ENCODE measurements around the gene TNFSF13. TPM values are rescaled to one million over a fixed set of nuclear protein-coding genes. Genes with fewer than 3 reads are reported as not detected.

Gene TNFSF13
- polyA plus RNA-seq, 1 donor (not counting 4 experiments of a cell fraction or from before 2014, with no cell fraction given) = 3.9 TPM

- dilution Hi-C loops (cut with MboI; ENCODE audit: extremely low pct_ligation_motif_present, low sequenced_read_pairs) = no loop called here
- FAIRE-seq = no peak
- no peak overlapping the region for H3K9ac ChIP-seq (ENCODE audit: control insufficient read depth, extremely low read depth, insufficient read depth, low read length)
Observed at GRCh38 chr17:7551396-7551795, 7.2 kb upstream of the TNFSF13 start.

GRCh38 chr17:7552621-7553051, 5.9 kb upstream of the TNFSF13 start:
- TF ChIP-seq CTCF (optimal IDR thresholded peaks at IDR 0.05 in 1 of 3, IDR thresholded peaks at IDR 0.05 in 1 of 3, conservative IDR thresholded peaks at IDR 0.05 in 1 of 3; ENCODE audit: extremely low read depth in 1 of 3, insufficient read depth in 2 of 3, low read length in 3 of 3) = no peak
- TF ChIP-seq EZH2 (IDR thresholded peaks at IDR 0.05; ENCODE audit: low read length) = no peak
- H3K36me3 ChIP-seq (ENCODE audit: control insufficient read depth in 2 of 2, extremely low read depth in 1 of 2, insufficient read depth in 2 of 2, low read length in 2 of 2) = no peaks in the 10 kb centered on the region
- H2AFZ ChIP-seq (ENCODE audit: control insufficient read depth, low read length) = no peak overlapping the region
- no peaks in the 10 kb centered on the region for H4K20me1 ChIP-seq (ENCODE audit: control insufficient read depth, extremely low read depth, insufficient read depth, low read length)
- DNase-seq (ENCODE audit: low read depth, low spot score) = no peak
- no peak overlapping the region for H3K4me2 ChIP-seq (ENCODE audit: control insufficient read depth, extremely low read depth, insufficient read depth, low read depth, low read length)
- no peaks in the 10 kb centered on the region for H3K9me3 ChIP-seq (ENCODE audit: control insufficient read depth, low read depth, low read length)
- no peak overlapping the region for H3K27ac ChIP-seq (ENCODE audit: control insufficient read depth, insufficient read depth, low read length)
- no peaks in the 10 kb centered on the region for H3K27me3 ChIP-seq (ENCODE audit: control insufficient read depth, extremely low read depth, insufficient read depth, low read length)
- FAIRE-seq = no peak
- no peaks in the 10 kb centered on the region for H3K9me1 ChIP-seq (ENCODE audit: control insufficient read depth, extremely low read depth, insufficient read depth, low read length)
- no peak overlapping the region for H3K9ac ChIP-seq (ENCODE audit: control insufficient read depth, extremely low read depth, insufficient read depth, low read length)
- peaks cover 8% of the 10 kb centered on the region for H3K4me1 ChIP-seq (ENCODE audit: control insufficient read depth, extremely low read depth, insufficient read depth, low read length)
- H3K4me3 ChIP-seq (ENCODE audit: control insufficient read depth in 2 of 3, extremely low read depth in 1 of 3, insufficient read depth in 2 of 3, low read depth in 1 of 3, low read length in 3 of 3) = no peak overlapping the region
- no peaks in the 10 kb centered on the region for H3K79me2 ChIP-seq (ENCODE audit: control insufficient read depth, insufficient read depth, low read length)
- dilution Hi-C loops (cut with MboI; ENCODE audit: extremely low pct_ligation_motif_present, low sequenced_read_pairs) = no loop called here

More at GRCh38 chr17:7551396-7551795, 7.2 kb upstream of the TNFSF13 start:
- Histone ChIP-seq H3K27ac (ENCODE audit: control insufficient read depth, insufficient read depth, low read length) (no peak overlapping the region), H3K9me3 (ENCODE audit: control insufficient read depth, low read depth, low read length) (no peaks in the 10 kb centered on the region), H3K4me2 (ENCODE audit: control insufficient read depth, extremely low read depth, insufficient read depth, low read depth, low read length) (no peak overlapping the region), H2AFZ (ENCODE audit: control insufficient read depth, low read length) (no peak overlapping the region), H3K79me2 (ENCODE audit: control insufficient read depth, insufficient read depth, low read length) (no peaks in the 10 kb centered on the region), H4K20me1 (ENCODE audit: control insufficient read depth, extremely low read depth, insufficient read depth, low read length) (no peaks in the 10 kb centered on the region), H3K9me1 (ENCODE audit: control insufficient read depth, extremely low read depth, insufficient read depth, low read length) (no peaks in the 10 kb centered on the region), H3K36me3 (ENCODE audit: control insufficient read depth in 2 of 2, extremely low read depth in 1 of 2, insufficient read depth in 2 of 2, low read length in 2 of 2) (no peaks in the 10 kb centered on the region), H3K4me1 (ENCODE audit: control insufficient read depth, extremely low read depth, insufficient read depth, low read length) (peaks cover 8% of the 10 kb centered on the region), H3K27me3 (ENCODE audit: control insufficient read depth, extremely low read depth, insufficient read depth, low read length) (no peaks in the 10 kb centered on the region), H3K4me3 (ENCODE audit: control insufficient read depth in 2 of 3, extremely low read depth in 1 of 3, insufficient read depth in 2 of 3, low read depth in 1 of 3, low read length in 3 of 3) (no peak overlapping the region)
- DNase-seq (ENCODE audit: low read depth, low spot score) = no peak
- TF ChIP-seq CTCF (optimal IDR thresholded peaks at IDR 0.05 in 1 of 3, IDR thresholded peaks at IDR 0.05 in 1 of 3, conservative IDR thresholded peaks at IDR 0.05 in 1 of 3; ENCODE audit: extremely low read depth in 1 of 3, insufficient read depth in 2 of 3, low read length in 3 of 3) (no peak), EZH2 (IDR thresholded peaks at IDR 0.05; ENCODE audit: low read length) (no peak)
